ENCODE data around the gene COLEC12. TPM values are rescaled to one million over a fixed set of nuclear protein-coding genes. Genes with fewer than 3 reads are reported as not detected.

COLEC12 gene
- total RNA-seq, 1 experiment from 2014 or later: not detected

DNA sequence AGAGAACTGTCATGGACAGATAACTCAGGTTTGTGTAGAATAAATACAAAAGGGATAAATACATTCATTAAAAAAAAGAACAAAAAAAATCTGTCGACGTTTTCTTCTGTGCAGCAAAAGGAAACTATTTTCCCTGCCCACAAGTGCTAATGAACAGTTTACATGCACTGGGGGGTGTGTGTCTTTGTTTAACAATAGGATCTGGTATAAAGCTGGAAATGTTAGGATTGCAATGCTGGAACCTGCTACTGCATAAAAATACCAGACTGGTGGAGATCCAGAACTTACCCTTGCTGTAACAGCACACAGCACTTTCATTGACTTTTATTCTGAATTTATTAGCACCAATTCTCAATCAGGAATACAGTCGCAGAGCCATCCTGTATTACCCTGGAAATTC, 148.1 kb downstream of the COLEC12 start:
- BruUV-seq (replicated peaks): no TSS peak
- CTCF ChIA-PET: no interaction called here
- H3K27ac Mint-ChIP-seq (ENCODE audit: unreplicated experiment): no peak overlapping the region

DNA sequence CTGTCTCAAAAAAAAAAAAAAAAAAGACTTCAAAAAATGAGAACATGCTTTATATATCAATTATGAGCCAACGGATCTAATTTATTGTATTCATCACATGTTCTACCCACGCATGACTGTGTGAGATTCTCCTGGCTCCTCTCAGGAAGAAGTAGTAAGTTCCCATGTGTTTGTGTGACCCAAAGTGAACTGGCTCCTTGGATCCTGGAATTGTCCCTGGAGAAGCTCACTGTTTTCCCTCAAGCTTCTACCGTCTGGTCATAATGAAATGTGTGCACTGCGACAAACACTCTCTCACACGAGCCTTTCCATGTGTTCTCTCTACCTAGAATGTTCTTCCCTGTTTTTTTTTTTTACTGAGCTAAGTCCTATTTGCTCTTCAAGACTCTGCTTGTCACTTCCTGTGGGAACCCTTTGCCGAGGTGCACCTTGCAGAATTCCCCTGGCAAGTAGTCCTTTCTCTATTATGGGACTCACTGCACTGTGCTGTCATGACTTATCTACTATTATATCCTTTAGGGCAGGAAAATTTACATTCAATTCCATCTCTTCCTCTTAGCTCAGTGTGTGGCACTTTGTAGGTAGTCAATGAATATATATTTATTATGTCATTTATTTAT, 149.4 kb downstream of the COLEC12 start:
- TF ChIP-seq, protein P1, sequence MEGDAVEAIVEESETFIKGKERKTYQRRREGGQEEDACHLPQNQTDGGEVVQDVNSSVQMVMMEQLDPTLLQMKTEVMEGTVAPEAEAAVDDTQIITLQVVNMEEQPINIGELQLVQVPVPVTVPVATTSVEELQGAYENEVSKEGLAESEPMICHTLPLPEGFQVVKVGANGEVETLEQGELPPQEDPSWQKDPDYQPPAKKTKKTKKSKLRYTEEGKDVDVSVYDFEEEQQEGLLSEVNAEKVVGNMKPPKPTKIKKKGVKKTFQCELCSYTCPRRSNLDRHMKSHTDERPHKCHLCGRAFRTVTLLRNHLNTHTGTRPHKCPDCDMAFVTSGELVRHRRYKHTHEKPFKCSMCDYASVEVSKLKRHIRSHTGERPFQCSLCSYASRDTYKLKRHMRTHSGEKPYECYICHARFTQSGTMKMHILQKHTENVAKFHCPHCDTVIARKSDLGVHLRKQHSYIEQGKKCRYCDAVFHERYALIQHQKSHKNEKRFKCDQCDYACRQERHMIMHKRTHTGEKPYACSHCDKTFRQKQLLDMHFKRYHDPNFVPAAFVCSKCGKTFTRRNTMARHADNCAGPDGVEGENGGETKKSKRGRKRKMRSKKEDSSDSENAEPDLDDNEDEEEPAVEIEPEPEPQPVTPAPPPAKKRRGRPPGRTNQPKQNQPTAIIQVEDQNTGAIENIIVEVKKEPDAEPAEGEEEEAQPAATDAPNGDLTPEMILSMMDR (IDR thresholded peaks at IDR 0.05; ENCODE audit: unreplicated experiment): no peak
- BruUV-seq (replicated peaks): no TSS peak
- Mint-ChIP-seq H3K4me1 (ENCODE audit: low read depth, unreplicated experiment) (no peaks in the 10 kb centered on the region), H3K4me3 (ENCODE audit: low read depth, unreplicated experiment) (no peak overlapping the region), H3K27ac (ENCODE audit: unreplicated experiment) (no peak overlapping the region), H3K27me3 (ENCODE audit: unreplicated experiment) (peaks cover 78% of the 10 kb centered on the region), H3K36me3 (ENCODE audit: insufficient read depth, unreplicated experiment) (no peaks in the 10 kb centered on the region), H3K9me3 (ENCODE audit: low read depth, unreplicated experiment) (no peaks in the 10 kb centered on the region)
- intact Hi-C loops (cut with micrococcal nuclease; ENCODE audit: unreplicated experiment): no loop called here
- no peak for DNase-seq
- CTCF ChIA-PET: no interaction called here

More for the DNA sequence above, 148.1 kb downstream of the COLEC12 start:
- Mint-ChIP-seq H3K4me3 (ENCODE audit: low read depth, unreplicated experiment) (no peak overlapping the region), H3K36me3 (ENCODE audit: insufficient read depth, unreplicated experiment) (no peaks in the 10 kb centered on the region), H3K9me3 (ENCODE audit: low read depth, unreplicated experiment) (no peaks in the 10 kb centered on the region), H3K4me1 (ENCODE audit: low read depth, unreplicated experiment) (no peaks in the 10 kb centered on the region), H3K27me3 (ENCODE audit: unreplicated experiment) (peaks cover 78% of the 10 kb centered on the region)
- intact Hi-C loops (cut with micrococcal nuclease; ENCODE audit: unreplicated experiment): no loop called here
- TF ChIP-seq, protein P1 (IDR thresholded peaks at IDR 0.05; ENCODE audit: unreplicated experiment): no peak
- DNase-seq: no peak

DNA sequence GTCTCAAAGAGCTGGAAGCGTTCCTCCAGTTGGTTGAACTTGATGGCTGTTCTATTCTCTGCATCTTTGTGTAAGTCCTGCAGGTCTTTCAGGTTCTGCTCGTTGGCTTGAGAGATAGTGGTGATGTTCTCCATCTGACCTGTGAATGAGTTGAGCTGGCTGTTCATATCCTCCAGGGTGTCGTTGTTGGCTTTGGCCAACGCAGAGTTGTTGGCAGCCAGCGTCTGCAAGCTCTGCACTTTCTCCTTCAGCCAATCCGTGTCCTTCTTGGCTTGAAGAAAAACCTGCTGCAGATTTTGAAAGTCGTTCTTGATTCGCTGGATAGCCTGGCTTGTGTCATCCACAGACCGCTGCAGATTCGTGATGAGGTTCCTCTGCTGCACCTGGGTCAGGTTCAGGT, 153.9 kb downstream of the COLEC12 start:
- CTCF ChIA-PET: interaction anchor here (0.7 kb wide), 1 partner anchor 277 kb away, joined by 4 read pairs; no protein-coding TSS in a partner anchor
- TF ChIP-seq, protein P1 (IDR thresholded peaks at IDR 0.05; ENCODE audit: unreplicated experiment): no peak
- DNase-seq: no peak
- H3K9me3 Mint-ChIP-seq (ENCODE audit: low read depth, unreplicated experiment): no peaks in the 10 kb centered on the region
- BruUV-seq (replicated peaks): no TSS peak
- no peak overlapping the region for H3K27ac Mint-ChIP-seq (ENCODE audit: unreplicated experiment)
- no peaks in the 10 kb centered on the region for H3K4me1 Mint-ChIP-seq (ENCODE audit: low read depth, unreplicated experiment)
- intact Hi-C loops (cut with micrococcal nuclease; ENCODE audit: unreplicated experiment): no loop called here
- H3K36me3 Mint-ChIP-seq (ENCODE audit: insufficient read depth, unreplicated experiment): no peaks in the 10 kb centered on the region
- no peak overlapping the region for H3K4me3 Mint-ChIP-seq (ENCODE audit: low read depth, unreplicated experiment)
- peaks cover 90% of the 10 kb centered on the region for H3K27me3 Mint-ChIP-seq (ENCODE audit: unreplicated experiment)

DNA sequence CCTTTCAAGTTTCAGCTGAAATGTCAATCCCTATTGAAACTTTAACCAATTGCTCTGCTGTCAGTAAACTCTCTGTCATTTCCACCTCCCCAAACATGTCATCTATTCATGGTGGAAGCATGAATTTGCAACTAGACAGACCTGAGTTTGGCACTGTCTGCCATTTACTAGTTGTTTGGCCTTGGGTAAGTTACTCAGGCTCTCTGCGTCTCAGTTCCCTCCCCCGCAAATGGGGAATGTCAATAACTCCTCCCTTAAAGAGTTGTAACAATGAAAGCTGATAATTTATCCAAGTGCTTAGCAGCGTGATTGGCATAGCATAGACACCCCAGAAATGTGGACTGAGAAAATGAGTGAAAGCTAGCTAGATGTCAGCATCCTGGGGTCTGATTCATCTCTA, 159.4 kb downstream of the COLEC12 start:
- no peak overlapping the region for H3K4me3 Mint-ChIP-seq (ENCODE audit: low read depth, unreplicated experiment)
- intact Hi-C loops (cut with micrococcal nuclease; ENCODE audit: unreplicated experiment): no loop called here
- TF ChIP-seq, protein P1 (IDR thresholded peaks at IDR 0.05; ENCODE audit: unreplicated experiment): no peak
- CTCF ChIA-PET: no interaction called here
- no peak overlapping the region for H3K27ac Mint-ChIP-seq (ENCODE audit: unreplicated experiment)
- H3K4me1 Mint-ChIP-seq (ENCODE audit: low read depth, unreplicated experiment): no peaks in the 10 kb centered on the region
- peaks cover 3% of the 10 kb centered on the region for H3K9me3 Mint-ChIP-seq (ENCODE audit: low read depth, unreplicated experiment)
- H3K36me3 Mint-ChIP-seq (ENCODE audit: insufficient read depth, unreplicated experiment): no peaks in the 10 kb centered on the region
- H3K27me3 Mint-ChIP-seq (ENCODE audit: unreplicated experiment): peaks cover 97% of the 10 kb centered on the region
- no TSS peak for BruUV-seq (replicated peaks)
- DNase-seq: no peak

Data from Calu3 (cell line).